ENCODE data around the gene TBL2.

DNA sequence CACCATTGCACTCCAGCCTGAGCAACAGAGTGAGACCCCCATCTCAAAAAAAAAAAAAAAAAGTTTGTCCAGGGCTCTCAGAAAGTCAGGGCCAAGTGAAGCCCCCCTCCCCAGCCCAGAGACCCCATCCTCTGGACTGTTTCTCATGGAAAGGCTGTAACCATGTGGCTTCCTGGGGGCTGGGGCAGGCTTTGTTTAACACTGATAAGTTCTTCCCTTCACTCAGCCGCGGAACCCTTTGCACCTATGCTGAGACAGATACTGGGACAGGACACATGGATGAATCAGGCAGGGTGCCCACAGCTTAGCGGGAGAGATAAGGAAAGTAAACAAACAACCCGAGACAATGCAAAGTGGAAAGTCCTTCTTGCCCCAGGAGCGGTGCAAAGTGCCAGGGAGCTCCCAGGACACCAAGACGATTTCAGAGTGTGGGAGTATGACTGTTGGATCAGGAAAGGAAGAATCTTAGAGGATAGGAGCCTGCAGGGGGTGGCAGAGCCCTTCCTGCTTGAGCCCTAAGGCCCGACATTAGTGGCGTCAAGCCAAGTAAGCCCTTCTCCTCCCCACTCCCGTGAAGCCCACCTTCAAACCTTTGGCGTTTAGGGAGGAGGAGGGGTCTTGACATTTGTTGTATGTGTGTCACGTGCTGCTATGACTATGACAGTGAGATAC is 34.4 kb upstream of the TBL2 start:
- TF ChIP-seq, protein P1, sequence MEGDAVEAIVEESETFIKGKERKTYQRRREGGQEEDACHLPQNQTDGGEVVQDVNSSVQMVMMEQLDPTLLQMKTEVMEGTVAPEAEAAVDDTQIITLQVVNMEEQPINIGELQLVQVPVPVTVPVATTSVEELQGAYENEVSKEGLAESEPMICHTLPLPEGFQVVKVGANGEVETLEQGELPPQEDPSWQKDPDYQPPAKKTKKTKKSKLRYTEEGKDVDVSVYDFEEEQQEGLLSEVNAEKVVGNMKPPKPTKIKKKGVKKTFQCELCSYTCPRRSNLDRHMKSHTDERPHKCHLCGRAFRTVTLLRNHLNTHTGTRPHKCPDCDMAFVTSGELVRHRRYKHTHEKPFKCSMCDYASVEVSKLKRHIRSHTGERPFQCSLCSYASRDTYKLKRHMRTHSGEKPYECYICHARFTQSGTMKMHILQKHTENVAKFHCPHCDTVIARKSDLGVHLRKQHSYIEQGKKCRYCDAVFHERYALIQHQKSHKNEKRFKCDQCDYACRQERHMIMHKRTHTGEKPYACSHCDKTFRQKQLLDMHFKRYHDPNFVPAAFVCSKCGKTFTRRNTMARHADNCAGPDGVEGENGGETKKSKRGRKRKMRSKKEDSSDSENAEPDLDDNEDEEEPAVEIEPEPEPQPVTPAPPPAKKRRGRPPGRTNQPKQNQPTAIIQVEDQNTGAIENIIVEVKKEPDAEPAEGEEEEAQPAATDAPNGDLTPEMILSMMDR (IDR thresholded peaks at IDR 0.05; ENCODE audit: insufficient read depth, low read length): no peak
- TF ChIP-seq, protein P2, sequence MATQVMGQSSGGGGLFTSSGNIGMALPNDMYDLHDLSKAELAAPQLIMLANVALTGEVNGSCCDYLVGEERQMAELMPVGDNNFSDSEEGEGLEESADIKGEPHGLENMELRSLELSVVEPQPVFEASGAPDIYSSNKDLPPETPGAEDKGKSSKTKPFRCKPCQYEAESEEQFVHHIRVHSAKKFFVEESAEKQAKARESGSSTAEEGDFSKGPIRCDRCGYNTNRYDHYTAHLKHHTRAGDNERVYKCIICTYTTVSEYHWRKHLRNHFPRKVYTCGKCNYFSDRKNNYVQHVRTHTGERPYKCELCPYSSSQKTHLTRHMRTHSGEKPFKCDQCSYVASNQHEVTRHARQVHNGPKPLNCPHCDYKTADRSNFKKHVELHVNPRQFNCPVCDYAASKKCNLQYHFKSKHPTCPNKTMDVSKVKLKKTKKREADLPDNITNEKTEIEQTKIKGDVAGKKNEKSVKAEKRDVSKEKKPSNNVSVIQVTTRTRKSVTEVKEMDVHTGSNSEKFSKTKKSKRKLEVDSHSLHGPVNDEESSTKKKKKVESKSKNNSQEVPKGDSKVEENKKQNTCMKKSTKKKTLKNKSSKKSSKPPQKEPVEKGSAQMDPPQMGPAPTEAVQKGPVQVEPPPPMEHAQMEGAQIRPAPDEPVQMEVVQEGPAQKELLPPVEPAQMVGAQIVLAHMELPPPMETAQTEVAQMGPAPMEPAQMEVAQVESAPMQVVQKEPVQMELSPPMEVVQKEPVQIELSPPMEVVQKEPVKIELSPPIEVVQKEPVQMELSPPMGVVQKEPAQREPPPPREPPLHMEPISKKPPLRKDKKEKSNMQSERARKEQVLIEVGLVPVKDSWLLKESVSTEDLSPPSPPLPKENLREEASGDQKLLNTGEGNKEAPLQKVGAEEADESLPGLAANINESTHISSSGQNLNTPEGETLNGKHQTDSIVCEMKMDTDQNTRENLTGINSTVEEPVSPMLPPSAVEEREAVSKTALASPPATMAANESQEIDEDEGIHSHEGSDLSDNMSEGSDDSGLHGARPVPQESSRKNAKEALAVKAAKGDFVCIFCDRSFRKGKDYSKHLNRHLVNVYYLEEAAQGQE (IDR thresholded peaks at IDR 0.05; ENCODE audit: insufficient replicate concordance, low read depth): no peak
- no peak for TF ChIP-seq SPI1 (IDR thresholded peaks at IDR 0.05; ENCODE audit: borderline replicate concordance, low read depth)
- no peak for TF ChIP-seq POLR2AphosphoS5 (IDR thresholded peaks at IDR 0.05; ENCODE audit: low read depth)
- TF ChIP-seq GABPA (IDR thresholded peaks at IDR 0.05; ENCODE audit: low read depth): no peak
